GM23338 (cell line): ENCODE data around the gene CCDC179. TPM values are rescaled to one million over a fixed set of nuclear protein-coding genes. Genes with fewer than 3 reads are reported as not detected.

Experiments
- ATAC-seq: fragments of 200-7000 bp; cut with Tn5 transposase; 3 replicates; pipeline ENCODE4 v1.9.1; 2020
- DNase-seq: peaks from one replicate; pipeline ENCODE4 v3.0.0-alpha.2; 2015; ENCODE audit warnings: low spot score
- H2AFZ ChIP-seq: fragments of 200-600 bp; sonication (generic); 2 replicates; pipeline ENCODE4 v1.8.0; 2016; ENCODE audit warnings: antibody characterized with exemption, mild to moderate bottlenecking, moderate library complexity
- H3F3A ChIP-seq: fragments of 200-600 bp; sonication (generic); replicated peaks from 2 replicates; pipeline ENCODE4 v1.8.0; 2017; ENCODE audit warnings: antibody characterized with exemption, mixed run types, low read depth
- H3K27ac ChIP-seq: fragments of 200-600 bp; sonication (generic); 2 replicates; pipeline ENCODE4 v1.6.1; 2016; ENCODE audit warnings: low read depth
- H3K27me3 ChIP-seq: fragments of 200-600 bp; sonication (generic); 2 replicates; pipeline ENCODE4 v1.8.0; 2016; ENCODE audit warnings: mild to moderate bottlenecking, mixed run types, moderate library complexity; ENCODE audit not compliant: insufficient read depth
- H3K36me3 ChIP-seq: fragments of 200-600 bp; sonication (generic); 2 replicates; pipeline ENCODE4 v1.8.0; 2016; ENCODE audit warnings: mild to moderate bottlenecking; ENCODE audit not compliant: insufficient read depth
- H3K4me1 ChIP-seq: fragments of 200-600 bp; sonication (generic); 2 replicates; pipeline ENCODE4 v1.8.0; 2016; ENCODE audit warnings: mild to moderate bottlenecking, moderate library complexity; ENCODE audit not compliant: insufficient read depth
- H3K4me2 ChIP-seq: fragments of 200-600 bp; sonication (generic); 2 replicates; pipeline ENCODE4 v1.7.1; 2017; ENCODE audit warnings: mixed run types
- H3K4me3 ChIP-seq: fragments of 200-600 bp; sonication (generic); 2 replicates; pipeline ENCODE4 v1.6.1; 2016; ENCODE audit warnings: mixed run types
- H3K79me2 ChIP-seq: fragments of 200-600 bp; sonication (generic); replicated peaks from 2 replicates; pipeline ENCODE4 v1.8.0; 2017; ENCODE audit warnings: mild to moderate bottlenecking; ENCODE audit not compliant: insufficient read depth
- H3K9me2 ChIP-seq: fragments of 200-600 bp; sonication (generic); 2 replicates; pipeline ENCODE4 v1.8.0; 2017; ENCODE audit not compliant: insufficient read depth
- H4K20me1 ChIP-seq: fragments of 200-600 bp; sonication (generic); replicated peaks from 2 replicates; pipeline ENCODE4 v1.8.0; 2017; ENCODE audit warnings: mild to moderate bottlenecking; ENCODE audit not compliant: insufficient read depth
- H3K27ac Mint-ChIP-seq: 2 replicates; pipeline ENCODE4 v1.8.0; 2020; ENCODE audit warnings: inconsistent platforms, mild to moderate bottlenecking, moderate library complexity, mixed read lengths
- H3K27me3 Mint-ChIP-seq: 3 replicates; pipeline ENCODE4 v1.8.0; 2022; ENCODE audit warnings: low read depth, mild to moderate bottlenecking, moderate library complexity, mixed read lengths, inconsistent platforms; ENCODE audit not compliant: insufficient read depth, poor library complexity
- H3K36me3 Mint-ChIP-seq: 3 replicates; pipeline ENCODE4 v1.8.0; 2021; ENCODE audit warnings: low read depth, mild to moderate bottlenecking, inconsistent platforms, moderate library complexity, mixed read lengths
- H3K4me1 Mint-ChIP-seq: 3 replicates; pipeline ENCODE4 v1.8.0; 2020; ENCODE audit warnings: mild to moderate bottlenecking, inconsistent platforms, mixed read lengths
- H3K4me3 Mint-ChIP-seq: 3 replicates; pipeline ENCODE4 v1.8.0; 2021; ENCODE audit warnings: moderate library complexity, mild to moderate bottlenecking, inconsistent platforms, mixed read lengths
- H3K9me3 Mint-ChIP-seq: 3 replicates; pipeline ENCODE4 v1.8.0; 2020; ENCODE audit warnings: moderate library complexity, mild to moderate bottlenecking, inconsistent platforms, mixed read lengths
- CREB1 ChIP-seq: fragments of 250-450 bp; sonication (Bioruptor Pico); IDR thresholded peaks from 2 replicates; pipeline ENCODE4 v1.5.0; 2020; ENCODE audit warnings: low read depth, mild to moderate bottlenecking, moderate library complexity
- CTCF ChIP-seq, 2 experiments: fragments of 200-600 bp in 1 of 2; sonication (generic) in 1 of 2; conservative IDR thresholded peaks; 2 replicates each; pipeline versions ENCODE4 v1.5.1 to v1.6.1; 2016 to 2017; ENCODE audit warnings: antibody characterized with exemption in 2 of 2, low read depth in 2 of 2, mild to moderate bottlenecking in 2 of 2, moderate library complexity in 1 of 2
- ETS1 ChIP-seq: IDR thresholded peaks from 2 replicates; pipeline ENCODE4 v1.6.1; 2016; ENCODE audit warnings: antibody characterized with exemption
- EZH2 ChIP-seq: fragments of 200-600 bp; sonication (generic); IDR thresholded peaks from one replicate; pipeline ENCODE4 v1.8.0; 2017; ENCODE audit warnings: antibody characterized with exemption, mild to moderate bottlenecking, low read depth; ENCODE audit not compliant: unreplicated experiment
- JUNB ChIP-seq: IDR thresholded peaks from one replicate; pipeline ENCODE4 v1.6.1; 2016; ENCODE audit warnings: antibody characterized with exemption; ENCODE audit not compliant: unreplicated experiment
- NANOG ChIP-seq: IDR thresholded peaks from 2 replicates; pipeline ENCODE4 v1.6.1; 2016; ENCODE audit warnings: antibody characterized with exemption, borderline replicate concordance
- POLR2AphosphoS5 ChIP-seq: IDR thresholded peaks from 2 replicates; pipeline ENCODE4 v1.6.1; 2016; ENCODE audit warnings: antibody characterized with exemption, low read depth
- REST ChIP-seq: IDR thresholded peaks from one replicate; pipeline ENCODE4 v1.6.1; 2018; ENCODE audit warnings: antibody characterized with exemption; ENCODE audit not compliant: unreplicated experiment
- ZNF114 ChIP-seq: fragments of 250-450 bp; sonication (Bioruptor Pico); IDR thresholded peaks from 2 replicates; pipeline ENCODE4 v1.5.0; 2020; ENCODE audit warnings: mild to moderate bottlenecking, moderate library complexity
- ZNF331 ChIP-seq: fragments of 250-450 bp; sonication (Bioruptor Pico); IDR thresholded peaks from 2 replicates; pipeline ENCODE4 v1.5.0; 2020; ENCODE audit warnings: low read depth, mild to moderate bottlenecking, moderate library complexity
- ZNF462 ChIP-seq: fragments of 250-450 bp; sonication (Bioruptor Pico); IDR thresholded peaks from 2 replicates; pipeline ENCODE4 v1.5.0; 2020; ENCODE audit warnings: mild to moderate bottlenecking, moderate library complexity
- polyA plus RNA-seq: library from polyadenylated mRNA; unstranded; fragments of >200 nt; fragmentation: Nextera tagmentation; extraction: Ambion mirVana; gene quantifications from 2 replicates; pipeline ENCODE4 v1.2.1, GENCODE V29; 2016
- total RNA-seq: library from RNA; depleted of rRNA; stranded (reverse); fragments of >200 nt; shearing (Covaris generic); gene quantifications from 2 replicates; pipeline ENCODE4 v1.2.3, GENCODE V29; 2014

CCDC179 gene
- total and polyA plus RNA-seq, 2 experiments from 2014 or later, result not detected

GRCh38 chr11:22846726-22847125 is 13.5 kb downstream of the CCDC179 start:
- H3K4me1 ChIP-seq, result no peaks in the 10 kb centered on the region
- no peak overlapping the region for H2AFZ ChIP-seq
- no peak for TF ChIP-seq ZNF331 (CRISPR knock-in tag)
- no peak for TF ChIP-seq ETS1
- no peak for TF ChIP-seq ZNF114
- TF ChIP-seq ZNF462 (CRISPR knock-in tag), result no peak
- TF ChIP-seq JUNB, result no peak
- no peak for TF ChIP-seq NANOG
- no peak for TF ChIP-seq CREB1 (CRISPR knock-in tag)
- TF ChIP-seq REST, result no peak
- TF ChIP-seq POLR2AphosphoS5, result no peak
- no peak for TF ChIP-seq CTCF (conservative IDR thresholded peaks at IDR 0.05; ENCODE audit: low read depth in 2 of 2)
- TF ChIP-seq EZH2, result no peak
- H3F3A ChIP-seq, result no peaks in the 10 kb centered on the region
- H3K4me1 Mint-ChIP-seq, result no peaks in the 10 kb centered on the region
- DNase-seq (no peak), ATAC-seq (no peak)
- H3K27me3 Mint-ChIP-seq, result no peaks in the 10 kb centered on the region
- H3K4me2 ChIP-seq, result no peak overlapping the region
- H3K27ac Mint-ChIP-seq, result no peak overlapping the region
- H4K20me1 ChIP-seq, result no peaks in the 10 kb centered on the region
- H3K27ac ChIP-seq, result no peak overlapping the region
- H3K79me2 ChIP-seq, result no peaks in the 10 kb centered on the region
- no peaks in the 10 kb centered on the region for H3K27me3 ChIP-seq
- H3K36me3 Mint-ChIP-seq, result 0 out of 3 replicates have a peak, but pooled peaks cover 7% of the 10 kb centered on the region
- no peaks in the 10 kb centered on the region for H3K36me3 ChIP-seq
- peaks cover 16% of the 10 kb centered on the region; the same call in 2 of the 3 replicates for H3K9me3 Mint-ChIP-seq
- H3K4me3 ChIP-seq, result no peak overlapping the region
- peaks cover 9% of the 10 kb centered on the region; the same call in 1 of the 2 replicates for H3K9me2 ChIP-seq
- no peak overlapping the region for H3K4me3 Mint-ChIP-seq
